Endothelial cell of hepatic sinusoid (primary cell): Measurements from ENCODE around the gene STUM.

Experiments
- in situ Hi-C: cut with HindIII; loops from 2 replicates; pipeline ENCODE4 v1.10.0; 2017; ENCODE audit warnings: low sequenced_read_pairs

STUM gene, protein sequence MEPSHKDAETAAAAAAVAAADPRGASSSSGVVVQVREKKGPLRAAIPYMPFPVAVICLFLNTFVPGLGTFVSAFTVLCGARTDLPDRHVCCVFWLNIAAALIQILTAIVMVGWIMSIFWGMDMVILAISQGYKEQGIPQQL

DNA sequence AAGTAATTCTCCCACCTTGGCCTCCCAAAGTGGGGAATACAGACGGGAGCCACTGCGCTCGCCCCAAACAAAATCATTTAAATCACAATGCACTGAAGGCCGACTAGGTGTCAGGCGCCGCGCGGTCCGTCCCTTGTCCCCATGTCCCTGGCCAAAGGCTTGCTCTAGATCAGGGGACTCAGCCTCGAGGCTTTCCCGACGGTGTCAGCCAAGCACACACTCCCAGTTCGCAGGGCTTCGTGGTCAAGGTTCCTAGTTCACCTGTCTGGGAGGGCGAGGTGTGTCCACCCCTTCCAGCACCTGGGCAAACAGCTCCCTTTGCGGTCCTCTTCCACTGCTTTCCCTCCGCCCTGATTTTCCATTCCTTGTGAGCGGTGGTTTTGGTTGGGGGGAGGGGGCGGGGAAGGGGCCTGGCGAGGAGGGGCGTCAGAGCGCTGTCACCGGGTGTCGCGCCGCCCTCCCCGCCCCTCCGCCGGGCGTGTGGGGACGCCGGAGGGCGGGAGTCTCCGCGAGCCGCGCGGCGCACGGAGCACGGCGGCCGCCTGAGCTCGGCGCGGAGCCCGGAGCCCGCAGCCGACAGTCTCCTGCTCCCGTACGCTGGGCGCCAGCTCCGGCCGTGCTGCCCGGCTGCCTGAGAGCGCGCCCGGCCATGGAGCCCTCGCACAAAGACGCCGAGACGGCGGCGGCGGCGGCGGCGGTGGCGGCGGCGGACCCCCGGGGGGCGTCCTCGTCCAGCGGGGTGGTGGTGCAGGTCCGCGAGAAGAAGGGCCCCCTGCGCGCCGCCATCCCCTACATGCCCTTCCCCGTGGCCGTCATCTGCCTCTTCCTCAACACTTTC lies at the start of gene STUM:
Gene STUM, plus strand, starts transcription at position 509 of the 838 bp plus-strand sequence. Its CDS starts 141 bp downstream, at position 650.
- in situ Hi-C loops: no loop called here

DNA sequence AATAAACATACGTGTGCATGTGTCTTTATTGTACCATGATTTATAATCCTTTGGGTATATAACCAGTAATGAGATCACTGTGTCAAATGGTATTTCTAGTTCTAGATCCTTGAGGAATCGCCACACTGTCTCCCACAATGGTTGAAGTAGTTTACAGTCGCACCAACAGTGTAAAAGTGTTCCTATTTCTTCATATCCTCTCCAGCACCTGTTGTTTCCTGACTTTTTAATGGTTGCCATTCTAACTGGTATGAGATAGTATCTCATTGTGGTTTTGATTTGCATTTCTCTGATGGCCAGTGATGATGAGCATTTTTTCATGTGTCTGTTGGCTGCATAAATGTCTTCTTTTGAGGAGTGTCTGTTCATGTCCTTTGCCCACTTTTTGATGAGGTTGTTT lies 48.9 kb upstream of the STUM start:
- in situ Hi-C loops: loop anchor here (5.0 kb wide), 1 partner anchor 43 kb away; no protein-coding TSS in a partner anchor

DNA sequence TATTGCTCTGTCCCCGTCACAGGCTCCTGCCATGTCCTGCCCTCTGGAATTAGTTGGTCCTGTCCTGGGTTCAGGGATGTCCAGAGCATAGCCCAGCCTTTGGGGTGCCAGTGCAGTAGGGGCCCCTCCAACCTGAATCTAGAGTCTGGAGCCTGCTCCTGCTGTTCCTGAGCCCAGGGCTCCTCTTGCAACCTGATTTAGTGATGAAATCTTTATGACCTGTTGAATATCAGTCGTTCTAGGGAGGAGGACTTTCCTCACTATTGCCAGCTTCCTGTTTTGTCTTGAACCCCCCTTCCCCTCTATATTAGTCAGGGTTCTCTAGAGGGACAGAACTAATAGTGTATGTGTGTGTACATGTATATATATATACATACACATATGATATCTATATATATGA lies 42.5 kb upstream of the STUM start:
- in situ Hi-C loops: no loop called here

DNA sequence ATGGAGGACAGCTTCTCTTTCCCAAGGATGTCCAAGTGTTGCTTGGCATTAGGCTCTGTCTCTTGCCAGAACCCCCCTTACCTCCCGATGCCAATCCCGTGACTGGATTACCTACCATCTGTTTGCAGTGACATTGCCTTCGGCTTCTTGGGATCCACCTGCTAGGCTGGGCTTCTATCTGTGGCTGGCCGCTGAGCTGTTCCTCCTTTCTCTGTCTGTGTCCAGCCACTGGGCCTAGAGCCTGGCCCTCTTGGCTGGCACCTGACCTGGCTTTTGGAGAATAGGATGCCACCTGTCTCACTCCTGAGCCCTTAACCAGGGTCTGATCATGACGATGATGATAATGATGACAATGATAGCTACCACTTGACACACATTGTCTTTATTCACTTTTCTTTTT lies 41.6 kb upstream of the STUM start:
- in situ Hi-C loops: no loop called here

DNA sequence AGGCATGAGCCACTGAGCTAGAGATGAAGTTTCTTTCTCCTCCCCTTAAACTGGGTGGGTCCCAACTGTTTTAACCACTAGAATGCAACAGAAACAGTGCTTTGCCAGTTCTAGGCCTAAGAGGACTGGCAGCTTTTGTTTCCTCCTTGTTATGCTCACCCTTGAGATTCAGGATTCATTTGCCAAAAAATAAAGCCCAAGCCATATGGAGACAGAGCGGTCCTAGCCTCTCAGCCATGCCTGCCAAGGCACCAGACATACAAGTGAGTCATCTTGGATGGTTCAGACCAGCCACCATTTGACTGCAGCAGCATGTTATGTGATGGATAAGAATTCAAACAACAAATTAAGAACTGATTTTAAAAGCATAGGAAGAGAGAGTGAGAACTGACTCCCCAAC lies 38.1 kb upstream of the STUM start:
- in situ Hi-C loops: no loop called here

DNA sequence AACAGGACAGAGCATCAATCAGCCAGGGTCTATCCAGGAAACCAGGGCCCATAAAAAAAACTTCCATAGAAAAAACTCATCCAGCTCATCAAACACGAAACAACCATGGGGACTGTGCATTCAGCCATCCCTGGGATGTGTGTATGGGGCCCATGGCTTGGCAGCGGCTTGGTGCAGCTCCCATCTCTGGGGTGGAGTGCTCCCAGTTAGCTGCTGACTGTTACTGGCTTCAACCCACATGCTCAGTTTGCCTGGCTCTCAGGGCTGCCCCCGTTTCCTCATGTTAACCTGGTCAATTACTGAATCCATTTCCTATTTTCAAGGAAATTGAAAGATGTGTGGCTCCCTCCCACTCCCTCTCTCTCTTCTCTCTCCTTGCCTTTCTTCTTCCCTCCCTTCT lies 37.3 kb upstream of the STUM start:
- in situ Hi-C loops: no loop called here

DNA sequence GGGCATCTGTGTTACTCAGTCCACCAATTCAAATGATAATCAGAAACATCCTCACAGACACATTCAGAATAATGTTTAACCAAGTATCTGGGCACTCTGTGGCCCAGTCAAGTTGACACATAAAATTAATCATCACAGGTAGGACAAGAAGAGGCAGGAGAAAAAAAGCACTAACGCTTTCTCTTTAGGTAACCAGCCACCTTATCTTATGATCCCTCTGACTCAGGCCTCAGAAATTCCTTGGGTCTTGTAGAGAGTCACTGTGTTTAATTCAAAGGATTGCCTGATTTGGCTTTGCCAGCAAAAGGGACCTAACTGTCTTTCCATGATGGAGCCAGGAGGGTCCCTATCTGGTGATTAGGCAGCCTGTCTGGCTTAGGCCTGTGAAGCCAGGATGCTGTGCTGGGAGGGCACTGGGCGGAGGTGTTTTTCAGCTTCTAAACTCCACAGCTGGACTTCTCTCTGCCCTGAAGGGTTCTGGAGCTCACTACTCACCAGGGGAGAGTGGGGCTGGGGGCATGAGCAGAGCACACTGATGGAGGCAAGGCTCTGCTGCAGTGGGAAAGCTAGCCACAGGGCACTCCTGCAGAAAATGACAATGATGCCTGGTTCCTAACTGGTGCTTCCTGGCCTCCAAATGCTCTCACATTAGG lies 36.4 kb upstream of the STUM start:
- in situ Hi-C loops: no loop called here

DNA sequence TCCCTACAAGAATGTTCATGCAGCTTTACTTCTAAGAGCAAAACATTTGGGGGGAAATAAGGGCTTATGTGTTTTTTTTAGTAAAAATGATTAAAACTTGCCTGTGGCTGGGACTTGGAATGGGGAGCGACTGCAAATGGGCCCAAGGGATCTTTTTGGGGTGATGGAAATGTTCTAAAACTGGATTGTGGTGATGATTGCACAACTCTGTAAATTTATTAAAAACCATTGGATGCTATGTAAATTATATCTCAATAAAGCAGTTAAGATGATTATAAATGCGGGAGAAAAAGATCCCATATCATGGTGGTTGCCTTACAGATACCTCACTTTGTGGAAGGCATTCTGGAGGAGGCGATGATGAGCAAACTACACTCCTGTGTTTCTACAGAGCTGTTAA lies 30.2 kb upstream of the STUM start:
- in situ Hi-C loops: no loop called here

DNA sequence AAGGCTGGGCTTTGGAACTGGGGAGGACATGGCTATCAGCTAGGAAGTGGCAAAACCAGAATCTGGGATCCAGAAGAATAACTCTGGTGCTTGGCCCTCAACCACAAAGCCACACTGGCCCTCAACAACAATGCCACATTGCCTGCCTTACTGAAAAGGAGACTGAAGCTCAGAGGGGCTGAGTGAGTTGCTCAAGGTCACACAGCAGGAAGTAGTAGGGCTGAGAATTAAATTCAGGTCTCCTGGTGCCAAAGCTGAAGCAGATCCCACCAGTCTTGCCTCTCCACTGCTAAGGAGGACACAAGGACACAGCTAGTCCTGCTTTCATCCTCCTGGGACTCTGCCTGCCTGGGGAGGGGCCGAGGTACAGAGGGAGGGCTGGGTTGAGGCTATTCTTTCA lies 29.4 kb upstream of the STUM start:
- in situ Hi-C loops: no loop called here

DNA sequence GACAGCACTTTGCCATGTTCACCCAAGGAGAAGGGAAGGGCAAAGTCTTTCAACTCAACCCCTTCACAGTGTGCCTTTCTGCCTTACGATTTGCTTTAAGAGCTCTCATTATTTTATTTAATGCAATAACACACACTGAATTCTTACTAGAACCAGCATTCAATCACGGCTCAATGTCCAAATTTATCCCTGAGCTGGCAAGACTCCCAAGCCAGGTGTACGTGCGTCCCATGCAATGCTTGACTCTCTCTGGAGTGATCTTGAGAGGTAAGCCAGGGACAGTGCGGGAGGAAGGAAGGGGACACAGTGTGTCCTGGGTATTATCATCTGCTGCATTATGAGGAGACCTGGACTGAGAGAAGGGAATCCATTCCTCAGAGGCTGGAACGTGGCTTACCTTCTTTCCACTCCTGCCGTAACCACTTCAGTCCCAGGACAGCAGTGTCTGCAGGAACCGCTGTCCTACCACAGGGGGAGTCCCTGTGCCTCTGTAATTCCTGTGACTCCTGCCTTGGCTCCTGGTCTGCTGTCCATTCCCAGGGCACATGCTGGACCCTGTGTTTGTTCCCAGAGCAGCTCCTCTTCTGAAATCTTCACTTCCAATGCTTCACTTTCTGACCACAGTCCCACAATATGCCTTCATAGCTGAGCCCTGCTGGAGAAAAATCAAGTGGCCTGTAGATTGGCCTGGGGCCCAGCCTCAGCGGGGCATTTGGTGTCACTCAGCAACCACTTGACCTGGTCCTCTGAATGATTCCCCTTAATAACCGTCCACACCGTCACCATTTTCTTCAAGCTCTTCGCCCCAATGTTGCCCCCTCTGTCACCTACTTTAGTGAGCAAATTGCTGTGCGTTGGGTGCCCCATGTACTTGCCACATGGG lies 28.6 kb upstream of the STUM start:
- in situ Hi-C loops: no loop called here

DNA sequence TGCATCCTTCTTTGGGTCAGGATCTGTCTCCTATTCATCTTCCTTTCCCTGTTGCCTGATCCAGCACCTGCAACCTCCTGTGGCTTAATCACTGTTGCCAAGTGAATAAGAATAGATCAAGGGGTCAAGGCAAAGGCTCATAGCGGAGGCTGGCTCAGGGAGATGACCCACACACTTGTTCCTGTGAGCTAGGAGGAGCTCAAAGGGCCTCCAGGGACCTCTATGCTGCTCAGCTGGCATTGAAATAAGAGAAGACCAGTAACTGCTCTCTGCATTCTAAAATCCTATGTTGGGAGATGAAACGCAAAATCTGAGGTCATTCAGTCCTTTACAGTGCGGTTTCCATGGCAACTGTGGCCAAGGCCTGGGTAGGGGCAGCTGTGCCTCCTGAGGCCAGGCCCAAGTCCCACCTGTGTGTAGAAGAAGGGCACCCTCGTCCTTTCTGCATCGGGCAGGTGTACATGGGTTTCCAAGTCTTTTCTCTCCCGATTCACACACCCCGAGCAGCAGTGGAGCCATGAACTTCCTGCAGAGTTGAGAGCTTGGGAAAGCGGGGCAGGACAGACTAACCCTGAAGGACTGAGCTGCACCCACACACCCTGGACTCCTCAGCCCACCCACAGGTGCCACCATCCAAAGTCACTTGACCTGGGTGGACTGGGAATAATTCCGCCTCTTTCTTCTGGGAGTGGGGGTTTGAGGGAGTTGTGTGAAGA lies 27.8 kb upstream of the STUM start:
- in situ Hi-C loops: no loop called here

DNA sequence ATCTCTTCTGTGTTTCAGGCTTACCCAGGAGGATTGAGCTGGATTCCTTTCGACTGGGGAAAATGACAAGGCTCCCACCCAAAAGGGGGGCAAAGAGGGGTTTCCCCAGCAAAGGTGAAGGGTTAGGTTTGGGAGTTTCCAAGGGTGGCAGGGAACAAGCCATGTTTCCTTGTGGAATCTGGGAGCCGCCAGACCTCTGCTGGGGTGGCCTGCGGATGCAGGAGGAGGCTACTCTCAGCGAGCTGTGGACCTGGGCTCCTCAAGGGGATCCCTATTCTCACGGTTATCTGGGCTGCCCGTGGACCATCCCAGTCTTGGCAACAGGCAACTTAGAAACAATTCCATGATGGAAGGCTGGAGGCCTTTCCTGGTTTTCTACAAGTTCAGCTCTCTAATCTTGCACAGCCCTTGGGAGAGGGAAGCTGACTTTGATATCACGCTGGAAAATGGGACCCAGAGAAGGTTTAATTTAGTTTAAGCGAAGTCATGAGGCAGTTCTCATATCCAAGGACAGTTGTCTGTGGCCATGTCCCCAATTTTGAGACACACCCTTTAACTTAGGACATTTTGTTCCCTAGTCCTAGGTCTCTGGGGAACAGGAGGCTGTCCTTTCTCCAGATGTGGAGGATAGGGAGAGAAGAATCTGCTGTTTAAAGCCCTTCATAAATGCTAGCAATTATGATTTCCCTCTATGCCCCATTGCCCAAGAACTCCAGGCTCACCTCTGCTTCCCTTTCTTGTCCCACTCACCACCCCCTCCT lies 24.7 kb upstream of the STUM start:
- in situ Hi-C loops: no loop called here

DNA sequence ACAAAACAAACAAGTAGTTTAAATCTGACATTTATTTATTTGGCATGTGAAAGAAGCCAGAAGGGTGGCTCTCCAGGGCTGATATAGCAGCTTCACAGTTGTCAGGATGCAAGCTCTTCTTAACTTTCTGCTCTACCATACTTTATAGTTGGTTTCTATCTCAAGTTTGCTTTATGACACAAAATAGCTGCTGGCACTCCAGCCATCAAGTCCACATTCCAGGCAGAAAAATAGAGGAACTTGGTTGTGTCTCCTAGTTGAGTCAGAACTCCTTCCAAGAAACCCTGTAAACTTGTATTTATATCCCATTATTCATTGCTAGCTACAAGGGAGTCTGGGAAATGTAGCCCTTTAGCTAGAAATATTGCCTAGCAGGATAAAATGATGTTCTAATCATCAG lies 24.0 kb upstream of the STUM start:
- in situ Hi-C loops: no loop called here

DNA sequence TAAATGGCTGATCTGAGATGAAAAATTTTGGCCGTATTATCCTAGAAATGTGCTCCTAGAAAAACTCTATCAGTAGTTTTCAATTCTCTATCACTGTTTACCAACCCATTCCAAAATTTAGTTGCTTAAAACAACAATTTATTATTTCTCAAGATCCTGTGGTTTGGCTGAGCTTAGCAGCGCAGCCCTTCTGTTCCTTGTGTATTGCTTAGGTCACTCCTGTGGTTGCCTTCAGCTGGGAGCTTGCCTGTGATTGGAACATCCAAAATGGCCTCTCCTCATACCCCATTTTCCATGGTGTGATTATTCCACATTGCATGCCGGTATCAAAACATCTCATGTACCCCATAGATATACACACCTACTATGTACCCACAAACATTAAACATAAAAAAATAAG lies 22.8 kb upstream of the STUM start:
- in situ Hi-C loops: no loop called here

DNA sequence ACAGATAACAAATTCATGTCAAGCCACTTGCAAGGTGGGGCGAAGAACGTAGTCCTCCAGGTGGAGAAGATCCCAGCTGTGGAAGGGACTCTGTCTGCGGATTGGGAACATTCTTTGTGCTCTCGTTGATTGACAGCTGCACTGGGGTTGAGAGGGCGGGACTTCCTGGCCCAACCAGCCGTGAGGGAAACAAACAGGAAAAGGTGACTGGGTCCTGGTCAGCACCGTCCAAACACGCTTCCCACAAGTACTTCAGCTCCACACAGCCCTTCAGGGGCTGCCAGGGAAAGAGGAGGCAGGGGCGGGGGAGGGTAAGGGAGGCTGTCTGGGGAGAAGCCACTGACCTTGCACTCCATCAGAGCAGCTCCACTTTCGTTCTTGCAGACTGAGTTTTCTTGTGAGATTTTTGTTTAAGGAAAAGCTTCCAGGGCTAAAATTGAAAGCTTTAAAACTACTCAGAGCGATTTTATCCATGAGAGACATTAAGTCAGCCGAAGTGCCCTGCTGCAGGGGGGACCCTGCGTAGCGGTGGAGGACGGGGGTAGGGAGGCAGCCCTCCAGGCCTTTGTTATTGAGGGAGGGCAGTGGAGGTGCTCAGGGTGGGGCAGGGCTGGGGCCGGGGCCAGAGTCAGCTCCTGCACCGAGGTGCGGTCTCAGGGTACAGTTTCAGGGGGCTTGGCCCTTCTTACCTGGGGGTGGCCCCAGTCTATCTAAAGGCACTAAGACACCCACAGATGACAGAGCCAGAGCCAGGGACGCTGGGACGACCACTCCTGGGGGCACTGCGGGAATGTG lies 21.6 kb upstream of the STUM start:
- in situ Hi-C loops: no loop called here

DNA sequence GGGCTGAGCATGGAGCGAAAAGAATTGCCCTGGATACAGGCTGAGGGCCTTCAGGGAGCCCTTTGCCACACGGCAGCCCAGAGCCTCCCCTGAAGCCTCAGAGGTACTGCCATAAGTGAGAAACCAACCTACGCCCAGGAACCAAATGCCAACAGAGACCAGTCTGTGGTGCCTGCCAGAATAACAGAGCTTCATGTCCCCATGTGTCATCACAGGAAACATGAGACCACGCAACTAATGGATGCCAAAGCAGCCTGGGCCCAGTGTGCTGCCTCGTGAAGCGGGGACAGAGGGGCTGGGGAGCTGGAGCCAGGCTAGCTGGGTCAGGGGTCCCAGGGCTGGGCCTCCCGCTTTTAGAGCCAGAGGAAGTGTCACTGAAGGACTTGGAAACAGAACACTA lies 18.7 kb upstream of the STUM start:
- in situ Hi-C loops: no loop called here

DNA sequence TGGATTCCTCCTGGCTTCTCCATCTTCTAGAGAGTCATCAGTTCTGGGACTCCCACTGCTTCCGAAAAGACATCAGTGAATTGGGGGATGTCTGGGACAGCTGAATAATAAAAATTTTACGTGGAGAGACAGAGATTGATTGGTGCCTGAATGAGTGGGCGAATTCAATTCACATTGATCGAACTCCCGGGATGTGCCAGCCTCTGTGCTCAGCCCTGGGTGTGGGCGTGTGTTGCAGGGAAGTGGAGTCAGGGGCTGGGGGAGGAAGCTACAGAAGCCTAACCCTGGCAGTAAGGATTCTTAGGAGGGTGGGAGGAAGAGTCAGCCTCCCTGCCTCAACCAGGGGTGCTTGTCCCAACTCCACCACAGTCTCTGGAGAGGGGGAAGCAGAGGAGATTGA lies 18.0 kb upstream of the STUM start:
- in situ Hi-C loops: no loop called here

DNA sequence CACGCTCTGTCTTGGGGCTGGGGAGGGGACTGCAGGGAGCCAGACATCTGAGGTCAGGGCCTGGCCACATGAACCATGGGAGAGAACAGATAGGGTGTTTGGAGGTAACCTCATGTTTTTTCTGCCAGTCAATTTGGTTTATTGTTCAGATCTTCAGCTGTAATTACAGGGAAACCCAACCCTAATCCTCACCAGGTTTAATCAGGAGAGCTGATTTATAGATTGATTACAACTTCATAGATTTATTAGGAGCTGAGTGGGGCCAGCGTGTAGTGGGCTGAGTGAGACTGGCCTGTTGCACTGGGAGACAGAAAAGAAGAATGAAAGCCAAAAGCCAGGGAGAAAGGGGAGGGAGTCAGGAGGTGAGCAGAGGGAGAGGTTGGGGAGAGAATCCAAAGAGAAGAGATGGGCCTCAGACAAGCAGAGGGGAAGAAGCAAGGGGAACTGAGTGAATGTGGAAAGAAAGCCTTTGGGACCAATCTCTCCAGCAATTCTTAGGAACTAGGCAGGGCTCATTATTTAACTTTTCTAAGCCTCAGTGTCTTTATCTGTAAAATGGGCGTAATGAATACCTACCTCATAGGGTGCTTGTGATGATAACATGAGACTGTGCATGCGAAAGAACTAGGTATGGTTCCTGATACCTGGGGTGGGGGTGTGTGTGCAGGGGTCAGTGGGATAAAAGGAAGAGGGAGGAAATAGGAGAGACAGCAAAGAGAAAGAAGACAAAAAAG lies 17.0 kb upstream of the STUM start:
- in situ Hi-C loops: no loop called here
